ENCODE results near the gene MGAM2. TPM values are rescaled to one million over a fixed set of nuclear protein-coding genes. Genes with fewer than 3 reads are reported as not detected.
"Not testable (repeated sequence)": the region's sequence is repeated elsewhere in the genome, so short reads cannot be mapped to it uniquely, and the experiment has no call there.

Gene MGAM2
- total and polyA plus RNA-seq, 2 experiments from 2014 or later: 0.07 TPM; not detected in 1

GRCh38 chr7:142100634-142101033 lies 10.9 kb upstream of the MGAM2 start (continued):
- TF ChIP-seq ZNF462 (CRISPR knock-in tag; IDR thresholded peaks at IDR 0.05) (no peak), ZNF331 (CRISPR knock-in tag; IDR thresholded peaks at IDR 0.05; ENCODE audit: low read depth) (no peak), EZH2 (IDR thresholded peaks at IDR 0.05; ENCODE audit: low read depth, unreplicated experiment) (no peak)
- TF ChIP-seq, protein P1, sequence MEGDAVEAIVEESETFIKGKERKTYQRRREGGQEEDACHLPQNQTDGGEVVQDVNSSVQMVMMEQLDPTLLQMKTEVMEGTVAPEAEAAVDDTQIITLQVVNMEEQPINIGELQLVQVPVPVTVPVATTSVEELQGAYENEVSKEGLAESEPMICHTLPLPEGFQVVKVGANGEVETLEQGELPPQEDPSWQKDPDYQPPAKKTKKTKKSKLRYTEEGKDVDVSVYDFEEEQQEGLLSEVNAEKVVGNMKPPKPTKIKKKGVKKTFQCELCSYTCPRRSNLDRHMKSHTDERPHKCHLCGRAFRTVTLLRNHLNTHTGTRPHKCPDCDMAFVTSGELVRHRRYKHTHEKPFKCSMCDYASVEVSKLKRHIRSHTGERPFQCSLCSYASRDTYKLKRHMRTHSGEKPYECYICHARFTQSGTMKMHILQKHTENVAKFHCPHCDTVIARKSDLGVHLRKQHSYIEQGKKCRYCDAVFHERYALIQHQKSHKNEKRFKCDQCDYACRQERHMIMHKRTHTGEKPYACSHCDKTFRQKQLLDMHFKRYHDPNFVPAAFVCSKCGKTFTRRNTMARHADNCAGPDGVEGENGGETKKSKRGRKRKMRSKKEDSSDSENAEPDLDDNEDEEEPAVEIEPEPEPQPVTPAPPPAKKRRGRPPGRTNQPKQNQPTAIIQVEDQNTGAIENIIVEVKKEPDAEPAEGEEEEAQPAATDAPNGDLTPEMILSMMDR (conservative IDR thresholded peaks at IDR 0.05; ENCODE audit: low read depth in 2 of 2): no peak

DNA sequence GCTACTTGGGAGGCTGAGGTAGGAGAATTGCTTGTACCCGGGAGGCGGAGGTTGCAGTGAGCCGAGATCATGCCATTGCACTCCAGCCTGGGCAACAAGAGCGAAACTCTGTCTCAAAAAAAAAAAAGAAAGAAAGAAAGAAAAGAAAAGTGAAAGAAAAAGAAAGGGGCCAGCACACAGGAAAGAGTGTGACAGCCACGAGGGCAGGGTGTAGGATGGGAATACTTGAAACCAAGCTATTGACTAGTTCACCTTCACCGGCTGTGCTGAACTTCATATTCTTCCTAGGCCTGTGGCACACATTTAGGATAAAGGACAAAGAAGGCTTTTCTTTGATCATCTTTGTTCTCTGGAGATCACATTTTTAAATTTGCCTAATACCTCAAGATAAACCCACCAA lies 9.7 kb upstream of the MGAM2 start:
- not testable (repeated sequence) for H2AFZ ChIP-seq; H3K36me3 Mint-ChIP-seq (ENCODE audit: low read depth); DNase-seq (ENCODE audit: low spot score); H3K36me3 ChIP-seq (ENCODE audit: insufficient read depth); H3K4me3 ChIP-seq; H3K27ac ChIP-seq (ENCODE audit: low read depth); H3K79me2 ChIP-seq (replicated peaks; ENCODE audit: insufficient read depth); H3K4me1 ChIP-seq (ENCODE audit: insufficient read depth); H3K9me3 Mint-ChIP-seq; ATAC-seq; H4K20me1 ChIP-seq (replicated peaks; ENCODE audit: insufficient read depth); H3K27me3 ChIP-seq (ENCODE audit: insufficient read depth); H3K4me3 Mint-ChIP-seq; H3K4me2 ChIP-seq; H3K27ac Mint-ChIP-seq; H3F3A ChIP-seq (replicated peaks; ENCODE audit: low read depth); H3K4me1 Mint-ChIP-seq; H3K27me3 Mint-ChIP-seq (ENCODE audit: insufficient read depth, low read depth, poor library complexity); H3K9me2 ChIP-seq (ENCODE audit: insufficient read depth)
